Measurements from ENCODE around the gene TBC1D13. TPM values are rescaled to one million over a fixed set of nuclear protein-coding genes. Genes with fewer than 3 reads are reported as not detected.

The TBC1D13 gene
- total RNA-seq, 1 donor: 10.4 TPM

GRCh38 chr9:128757602-128758001 lies 29.5 kb upstream of the TBC1D13 start:
- no peak for TF ChIP-seq CTCF (IDR thresholded peaks at IDR 0.05; ENCODE audit: insufficient read depth, low read depth, low read length)
- DNase-seq (ENCODE audit: low read depth): no peak
- no peak overlapping the region for H3K4me3 ChIP-seq (ENCODE audit: low read depth, low read length)

- H3K4me3 ChIP-seq (ENCODE audit: low read depth, low read length): no peak overlapping the region
- no peak for TF ChIP-seq CTCF (IDR thresholded peaks at IDR 0.05; ENCODE audit: insufficient read depth, low read depth, low read length)
- no peak for DNase-seq (ENCODE audit: low read depth)
These were observed 24.2 kb upstream of the TBC1D13 start for GRCh38 chr9:128762671-128763449.

- no peak for DNase-seq (ENCODE audit: low read depth)
- no peak overlapping the region for H3K4me3 ChIP-seq (ENCODE audit: low read depth, low read length)
- no peak for TF ChIP-seq CTCF (IDR thresholded peaks at IDR 0.05; ENCODE audit: insufficient read depth, low read depth, low read length)
These were observed 22.7 kb upstream of the TBC1D13 start for GRCh38 chr9:128764361-128764760.

GRCh38 chr9:128765499-128765898 lies 21.6 kb upstream of the TBC1D13 start:
- no peak for TF ChIP-seq CTCF (IDR thresholded peaks at IDR 0.05; ENCODE audit: insufficient read depth, low read depth, low read length)
- no peak overlapping the region for H3K4me3 ChIP-seq (ENCODE audit: low read depth, low read length)
- no peak for DNase-seq (ENCODE audit: low read depth)

GRCh38 chr9:128768606-128769005 lies 18.4 kb upstream of the TBC1D13 start:
- no peak overlapping the region for H3K4me3 ChIP-seq (ENCODE audit: low read depth, low read length)
- DNase-seq (ENCODE audit: low read depth): no peak
- TF ChIP-seq CTCF (IDR thresholded peaks at IDR 0.05; ENCODE audit: insufficient read depth, low read depth, low read length): no peak

GRCh38 chr9:128770286-128771030 lies 16.6 kb upstream of the TBC1D13 start:
- peak overlapping the region; percentile 87 for H3K4me3 ChIP-seq (ENCODE audit: low read depth, low read length)
- DNase-seq (ENCODE audit: low read depth): no peak
- no peak for TF ChIP-seq CTCF (IDR thresholded peaks at IDR 0.05; ENCODE audit: insufficient read depth, low read depth, low read length)

Measured in fibroblast of villous mesenchyme (primary cell).